MM.1S (cell line): ENCODE data around the gene DSE.
"Not testable (repeated sequence)": the region's sequence is repeated elsewhere in the genome, so short reads cannot be mapped to it uniquely, and the experiment has no call there.

Source experiments
- DNase-seq: peaks from one replicate; pipeline ENCODE4 v3.0.0-alpha.2; 2015
- H2AFZ ChIP-seq: fragments of 300-600 bp; sonication (generic); 2 replicates; pipeline ENCODE4 v1.6.0; 2016; ENCODE audit warnings: antibody characterized with exemption, low read length
- H3F3A ChIP-seq: fragments of 300-600 bp; sonication (generic); 2 replicates; pipeline ENCODE4 v1.6.1; 2016; ENCODE audit warnings: mild to moderate bottlenecking, antibody characterized with exemption, low read length, moderate library complexity, mixed read lengths; ENCODE audit not compliant: insufficient read depth
- H3K27ac ChIP-seq: fragments of 300-600 bp; sonication (generic); 2 replicates; pipeline ENCODE4 v1.5.1; 2016; ENCODE audit warnings: mild to moderate bottlenecking, low read length
- H3K27me3 ChIP-seq: fragments of 300-600 bp; sonication (generic); replicated peaks from 2 replicates; pipeline ENCODE4 v1.6.0; 2016; ENCODE audit warnings: low read length; ENCODE audit not compliant: insufficient read depth
- H3K36me3 ChIP-seq: fragments of 300-600 bp; sonication (generic); replicated peaks from 2 replicates; pipeline ENCODE4 v1.6.1; 2016; ENCODE audit warnings: mild to moderate bottlenecking, low read length, mixed read lengths; ENCODE audit not compliant: insufficient read depth
- H3K4me1 ChIP-seq: fragments of 300-600 bp; sonication (generic); 2 replicates; pipeline ENCODE4 v1.6.1; 2016; ENCODE audit warnings: low read length, mixed read lengths
- H3K4me2 ChIP-seq: fragments of 300-600 bp; sonication (generic); 2 replicates; pipeline ENCODE4 v1.6.0; 2016; ENCODE audit warnings: low read depth, low read length
- H3K4me3 ChIP-seq: fragments of 300-600 bp; sonication (generic); 2 replicates; pipeline ENCODE4 v1.5.1; 2016; ENCODE audit warnings: low read length, mixed read lengths
- H3K79me2 ChIP-seq: fragments of 300-600 bp; sonication (generic); 2 replicates; pipeline ENCODE4 v1.6.1; 2016; ENCODE audit warnings: mixed run types, low read length, mixed read lengths
- H3K9ac ChIP-seq: fragments of 300-600 bp; sonication (generic); 2 replicates; pipeline ENCODE4 v1.6.1; 2016; ENCODE audit warnings: low read length, mixed read lengths
- H3K9me2 ChIP-seq: fragments of 300-600 bp; sonication (generic); replicated peaks from 2 replicates; pipeline ENCODE4 v1.6.1; 2016; ENCODE audit warnings: mild to moderate bottlenecking, low read length, mixed read lengths; ENCODE audit not compliant: insufficient read depth
- H3K9me3 ChIP-seq: fragments of 300-600 bp; sonication (generic); replicated peaks from 2 replicates; pipeline ENCODE4 v1.6.1; 2016; ENCODE audit warnings: mild to moderate bottlenecking, low read length, mixed read lengths; ENCODE audit not compliant: insufficient read depth
- H4K20me1 ChIP-seq: fragments of 300-600 bp; sonication (generic); 2 replicates; pipeline ENCODE4 v1.6.1; 2016; ENCODE audit warnings: mild to moderate bottlenecking, low read length, moderate library complexity, mixed read lengths; ENCODE audit not compliant: insufficient read depth
- EZH2 ChIP-seq: fragments of 300-600 bp; sonication (generic); optimal IDR thresholded peaks from 2 replicates; pipeline ENCODE3; 2017; ENCODE audit warnings: low read depth, mild to moderate bottlenecking, antibody characterized with exemption, low read length, mixed read lengths
- EZH2phosphoT487 ChIP-seq: fragments of 300-600 bp; sonication (generic); IDR thresholded peaks from 2 replicates; pipeline ENCODE4 v1.6.1; 2018; ENCODE audit warnings: antibody characterized with exemption, low read length
- TF ChIP-seq, protein P1 (sequence below): fragments of 300-600 bp; sonication (generic); IDR thresholded peaks from 2 replicates; pipeline ENCODE4 v1.5.1; 2016; ENCODE audit warnings: antibody characterized with exemption, low read length, mixed read lengths

Gene DSE

GRCh38 chr6:116328528-116328903 lies 42.2 kb upstream of the DSE start:
- TF ChIP-seq EZH2phosphoT487 (no peak), EZH2 (no peak)
- TF ChIP-seq, protein P1, sequence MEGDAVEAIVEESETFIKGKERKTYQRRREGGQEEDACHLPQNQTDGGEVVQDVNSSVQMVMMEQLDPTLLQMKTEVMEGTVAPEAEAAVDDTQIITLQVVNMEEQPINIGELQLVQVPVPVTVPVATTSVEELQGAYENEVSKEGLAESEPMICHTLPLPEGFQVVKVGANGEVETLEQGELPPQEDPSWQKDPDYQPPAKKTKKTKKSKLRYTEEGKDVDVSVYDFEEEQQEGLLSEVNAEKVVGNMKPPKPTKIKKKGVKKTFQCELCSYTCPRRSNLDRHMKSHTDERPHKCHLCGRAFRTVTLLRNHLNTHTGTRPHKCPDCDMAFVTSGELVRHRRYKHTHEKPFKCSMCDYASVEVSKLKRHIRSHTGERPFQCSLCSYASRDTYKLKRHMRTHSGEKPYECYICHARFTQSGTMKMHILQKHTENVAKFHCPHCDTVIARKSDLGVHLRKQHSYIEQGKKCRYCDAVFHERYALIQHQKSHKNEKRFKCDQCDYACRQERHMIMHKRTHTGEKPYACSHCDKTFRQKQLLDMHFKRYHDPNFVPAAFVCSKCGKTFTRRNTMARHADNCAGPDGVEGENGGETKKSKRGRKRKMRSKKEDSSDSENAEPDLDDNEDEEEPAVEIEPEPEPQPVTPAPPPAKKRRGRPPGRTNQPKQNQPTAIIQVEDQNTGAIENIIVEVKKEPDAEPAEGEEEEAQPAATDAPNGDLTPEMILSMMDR, result no peak
- Histone ChIP-seq H3K9me2 (no peaks in the 10 kb centered on the region), H4K20me1 (no peaks in the 10 kb centered on the region), H3K79me2 (no peaks in the 10 kb centered on the region), H3F3A (no peaks in the 10 kb centered on the region), H3K27me3 (no peaks in the 10 kb centered on the region), H3K4me1 (no peaks in the 10 kb centered on the region), H3K27ac (no peak overlapping the region), H2AFZ (no peak overlapping the region), H3K4me3 (no peak overlapping the region), H3K4me2 (no peak overlapping the region), H3K9me3 (no peaks in the 10 kb centered on the region), H3K9ac (no peak overlapping the region), H3K36me3 (no peaks in the 10 kb centered on the region)
- no peak for DNase-seq

DNA sequence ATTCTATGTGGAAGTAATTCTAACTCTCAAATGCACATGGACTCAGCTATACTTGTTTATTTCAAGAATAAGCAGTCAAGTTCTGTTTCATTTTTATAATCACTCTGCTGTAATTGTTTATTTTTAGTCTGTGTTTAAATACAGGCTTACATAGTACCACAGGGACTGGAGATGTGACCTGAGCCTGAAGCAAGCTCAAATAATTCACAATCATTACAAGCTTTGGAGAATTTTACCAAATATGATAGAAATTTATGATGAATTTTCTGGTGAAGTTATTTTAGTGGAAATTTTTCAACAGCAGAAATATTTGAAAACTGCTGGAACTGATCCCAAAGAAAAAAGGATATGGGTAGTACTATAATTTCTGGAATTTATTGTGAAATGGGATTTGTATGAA lies 41.6 kb upstream of the DSE start:
- no peak for TF ChIP-seq EZH2phosphoT487
- TF ChIP-seq, protein P1, result no peak
- TF ChIP-seq EZH2, result no peak
- Histone ChIP-seq H3K27ac (no peak overlapping the region), H3K9me2 (no peaks in the 10 kb centered on the region), H3K79me2 (no peaks in the 10 kb centered on the region), H4K20me1 (no peaks in the 10 kb centered on the region), H3K36me3 (no peaks in the 10 kb centered on the region), H2AFZ (no peak overlapping the region), H3K9me3 (no peaks in the 10 kb centered on the region), H3F3A (no peaks in the 10 kb centered on the region), H3K27me3 (no peaks in the 10 kb centered on the region), H3K4me2 (no peak overlapping the region), H3K4me3 (no peak overlapping the region), H3K9ac (no peak overlapping the region), H3K4me1 (no peaks in the 10 kb centered on the region)
- no peak for DNase-seq

DNA sequence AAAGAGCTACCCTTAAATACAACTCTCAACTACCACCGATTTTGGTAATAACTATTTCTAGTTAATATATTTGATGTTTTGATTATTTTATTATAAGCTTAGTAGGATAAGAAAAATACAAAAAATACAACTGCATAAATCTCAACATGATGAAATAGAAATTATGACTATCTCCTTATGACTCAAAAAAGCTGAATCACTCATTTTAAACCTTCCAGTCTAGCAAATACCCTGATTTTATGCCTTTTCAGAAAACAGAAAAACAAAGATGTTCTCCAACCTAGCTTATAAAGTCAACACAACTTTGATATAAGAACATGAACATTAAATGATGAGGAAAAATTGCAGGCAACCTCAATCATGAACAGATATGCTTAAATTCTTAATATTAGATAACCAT lies 40.2 kb upstream of the DSE start:
- no peak overlapping the region for H3K4me3 ChIP-seq
- H3K4me2 ChIP-seq, result no peak overlapping the region
- H3K9ac ChIP-seq, result no peak overlapping the region
- H3F3A ChIP-seq, result no peaks in the 10 kb centered on the region
- H3K4me1 ChIP-seq, result no peaks in the 10 kb centered on the region
- no peak overlapping the region for H2AFZ ChIP-seq
- TF ChIP-seq EZH2phosphoT487 (no peak), EZH2 (no peak)
- TF ChIP-seq, protein P1, result no peak
- no peaks in the 10 kb centered on the region for H3K9me2 ChIP-seq
- no peak for DNase-seq
- no peaks in the 10 kb centered on the region for H3K27me3 ChIP-seq
- H4K20me1 ChIP-seq, result no peaks in the 10 kb centered on the region
- H3K79me2 ChIP-seq, result no peaks in the 10 kb centered on the region
- H3K27ac ChIP-seq, result no peak overlapping the region
- no peaks in the 10 kb centered on the region for H3K9me3 ChIP-seq
- H3K36me3 ChIP-seq, result no peaks in the 10 kb centered on the region

- Histone ChIP-seq H3K9ac (no peak overlapping the region), H3K4me3 (no peak overlapping the region), H3K36me3 (no peaks in the 10 kb centered on the region), H3K27ac (no peak overlapping the region), H4K20me1 (no peaks in the 10 kb centered on the region), H3F3A (no peaks in the 10 kb centered on the region), H3K4me1 (no peaks in the 10 kb centered on the region), H3K9me2 (no peaks in the 10 kb centered on the region), H3K27me3 (no peaks in the 10 kb centered on the region), H3K9me3 (no peaks in the 10 kb centered on the region), H3K4me2 (no peak overlapping the region), H3K79me2 (no peaks in the 10 kb centered on the region), H2AFZ (no peak overlapping the region)
- DNase-seq, result no peak
- no peak for TF ChIP-seq EZH2
- TF ChIP-seq EZH2phosphoT487, result no peak
- TF ChIP-seq, protein P1, result no peak
These were observed 38.7 kb upstream of the DSE start for GRCh38 chr6:116332096-116332495.

GRCh38 chr6:116334638-116335409 lies 35.9 kb upstream of the DSE start:
- not testable (repeated sequence) for H3K27ac ChIP-seq, H3K4me2 ChIP-seq, H3K4me1 ChIP-seq, H3K9me3 ChIP-seq, H3K79me2 ChIP-seq, H3F3A ChIP-seq, H3K27me3 ChIP-seq, H3K36me3 ChIP-seq, H3K9ac ChIP-seq, DNase-seq, H4K20me1 ChIP-seq, H3K4me3 ChIP-seq, H3K9me2 ChIP-seq, H2AFZ ChIP-seq
